Activated CD8-positive, alpha-beta memory T cell treated with anti-CD3 and anti-CD28 coated beads, Interleukin-2, amount 50 U/mL, for 48 hours (primary cell): Measurements from ENCODE around the gene TMEM14A.
"Not testable (repeated sequence)": the region's sequence is repeated elsewhere in the genome, so short reads cannot be mapped to it uniquely, and the experiment has no call there.

Experiments
- DNase-seq: peaks from one replicate; pipeline ENCODE4 v3.0.0-alpha.2; 2020

The TMEM14A gene

GRCh38 chr6:52704781-52705502, 34.0 kb downstream of the TMEM14A start:
- not testable (repeated sequence) for DNase-seq

GRCh38 chr6:52706001-52706400, 35.1 kb downstream of the TMEM14A start:
- no peak for DNase-seq

DNA sequence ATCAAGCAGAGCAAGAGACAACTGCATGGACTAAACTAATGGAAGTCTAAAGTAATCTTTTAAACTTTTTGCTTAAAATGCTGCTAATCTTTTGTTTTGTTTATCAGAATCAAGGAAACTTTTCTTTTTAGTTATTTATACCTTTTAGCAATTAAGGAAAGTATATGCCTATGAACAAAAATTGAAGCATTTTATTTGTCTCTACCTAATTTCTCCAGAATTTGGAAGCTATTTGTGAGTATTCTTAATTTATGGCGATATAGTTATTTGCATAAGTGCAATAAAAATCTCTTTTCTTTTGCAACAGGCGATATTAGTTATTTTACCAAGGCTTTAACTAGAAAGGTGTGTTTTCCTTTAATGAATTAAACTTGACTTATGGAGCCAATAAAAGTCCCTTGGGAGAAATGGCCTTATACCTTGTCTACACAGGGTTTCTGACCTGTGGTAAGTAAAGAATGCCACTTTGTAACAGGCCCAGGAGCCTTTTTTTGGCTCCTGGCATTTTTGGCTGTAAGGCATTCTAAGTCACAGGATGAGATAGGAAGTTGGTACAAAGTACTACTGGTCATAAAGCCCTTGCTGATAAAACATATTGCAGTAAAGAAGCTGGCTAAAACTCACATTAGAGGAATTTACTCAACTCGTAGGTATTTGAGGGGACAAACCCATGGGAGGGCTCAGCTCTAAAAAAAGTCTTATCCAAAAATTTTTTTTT, 37.2 kb downstream of the TMEM14A start:
- no peak for DNase-seq

DNA sequence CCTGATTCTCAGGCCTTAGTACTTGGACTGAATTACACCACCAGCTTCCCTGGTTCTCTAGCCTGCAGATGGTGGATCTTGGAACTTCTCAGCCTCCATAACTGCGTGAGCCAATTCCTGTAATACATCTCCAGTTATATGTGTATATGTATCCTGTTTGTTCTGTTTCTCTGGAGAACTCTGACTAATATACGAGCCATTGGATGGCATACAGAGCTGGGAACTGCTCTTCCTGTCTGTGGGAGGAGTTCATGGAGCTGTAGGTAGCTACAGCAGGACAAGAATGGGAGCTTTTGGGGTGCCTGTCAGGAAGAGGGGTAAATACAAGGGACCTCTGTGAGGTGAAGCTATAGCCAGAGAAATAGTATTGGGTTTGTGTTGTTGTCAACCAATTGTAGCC, 41.2 kb downstream of the TMEM14A start:
- no peak for DNase-seq

GRCh38 chr6:52714761-52715160, 43.8 kb downstream of the TMEM14A start:
- not testable (repeated sequence) for DNase-seq

- no peak for DNase-seq
Observed at GRCh38 chr6:52718550-52718949, 47.6 kb downstream of the TMEM14A start.

GRCh38 chr6:52720321-52720720, 49.4 kb downstream of the TMEM14A start:
- DNase-seq = no peak

GRCh38 chr6:52724042-52724405, 53.1 kb downstream of the TMEM14A start:
- DNase-seq = no peak

- DNase-seq = peak; percentile 73
Observed at GRCh38 chr6:52724406-52725121, 53.7 kb downstream of the TMEM14A start.

DNA sequence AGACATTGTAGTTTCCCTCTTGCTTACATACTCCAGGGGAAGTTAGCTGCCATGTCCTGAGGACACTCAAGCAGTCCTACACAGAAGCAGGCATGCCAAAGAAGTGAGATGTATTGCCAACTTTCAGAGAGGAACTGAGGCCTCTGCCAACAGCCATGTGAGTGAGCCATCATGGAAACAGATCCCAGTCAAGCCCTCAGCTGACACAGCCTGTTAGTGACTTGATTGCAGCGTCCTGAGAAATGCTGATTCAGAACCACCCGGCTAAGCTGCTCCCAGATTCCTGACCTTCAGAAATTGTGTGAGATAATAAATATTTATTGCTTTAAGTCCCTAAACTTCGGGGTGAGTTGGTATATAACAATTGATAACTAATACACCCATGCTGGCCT, 54.2 kb downstream of the TMEM14A start:
- no peak for DNase-seq

DNA sequence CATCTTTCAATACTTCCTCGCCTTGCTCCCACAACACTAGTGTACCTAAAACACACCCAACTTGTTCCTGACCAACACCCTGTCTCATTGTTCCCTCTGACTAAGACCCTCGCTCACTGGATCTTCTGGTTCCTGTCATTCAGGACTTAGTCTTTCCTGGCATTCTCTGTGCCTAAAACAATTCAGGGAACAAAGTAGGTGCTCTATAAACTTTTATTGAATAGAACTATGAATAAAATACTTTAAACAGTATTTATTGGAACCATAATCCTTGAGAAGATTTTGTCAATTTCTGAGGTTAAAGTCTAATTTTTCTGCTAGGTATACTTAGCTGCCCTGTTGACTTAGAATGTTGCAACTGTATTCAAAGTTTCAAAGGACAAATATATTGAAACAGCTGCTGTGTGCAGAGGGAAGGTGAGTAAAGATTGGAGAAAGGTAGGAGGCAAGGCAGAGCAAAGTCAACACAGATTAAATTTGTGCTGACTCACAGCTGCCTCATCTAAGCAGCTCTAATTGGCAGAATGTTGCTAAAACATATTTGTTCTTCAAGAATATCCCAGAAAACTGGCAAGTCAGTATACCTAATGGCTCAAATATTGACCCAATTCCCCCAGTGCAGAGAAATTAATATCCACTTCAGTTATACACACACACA, 54.8 kb downstream of the TMEM14A start:
- no peak for DNase-seq

GRCh38 chr6:52726193-52726542, 55.3 kb downstream of the TMEM14A start:
- no peak for DNase-seq

DNA sequence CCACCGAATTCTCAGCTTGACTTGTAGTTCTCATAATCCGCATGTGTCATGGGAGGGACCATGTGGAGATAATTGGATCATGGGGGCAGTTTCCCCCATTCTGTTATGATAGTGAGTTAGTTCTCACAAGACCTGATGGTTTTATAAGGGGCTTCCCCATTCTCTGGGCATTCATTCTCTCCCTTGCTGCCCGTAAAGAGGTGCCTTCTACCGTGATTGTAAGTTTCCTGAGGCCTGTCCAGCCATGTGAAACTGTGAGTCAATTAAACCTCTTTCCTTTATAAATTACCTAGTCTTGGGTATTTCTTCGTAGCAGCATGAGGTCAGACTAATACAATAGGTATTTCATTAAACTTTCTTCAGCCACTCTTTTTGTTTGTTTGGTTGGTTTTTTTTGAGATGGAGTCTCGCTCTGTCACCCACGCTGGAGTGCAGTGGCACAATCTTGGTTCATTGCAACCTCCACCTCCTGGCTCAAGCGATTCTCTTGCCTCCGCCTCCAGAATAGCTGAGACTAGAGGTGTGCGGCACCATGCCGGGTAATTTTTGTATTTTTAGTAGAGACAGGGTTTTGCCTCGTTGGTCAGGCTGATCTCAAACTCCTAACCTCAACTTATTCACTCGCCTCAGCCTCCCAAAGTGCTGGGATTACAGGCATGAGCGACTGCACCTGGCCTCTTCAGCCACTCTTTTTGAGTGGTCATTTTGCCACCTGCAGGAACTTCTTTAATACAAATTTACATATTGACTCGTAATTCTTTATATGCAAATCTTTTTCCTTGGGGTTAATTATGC, 56.0 kb downstream of the TMEM14A start:
- DNase-seq = no peak

DNA sequence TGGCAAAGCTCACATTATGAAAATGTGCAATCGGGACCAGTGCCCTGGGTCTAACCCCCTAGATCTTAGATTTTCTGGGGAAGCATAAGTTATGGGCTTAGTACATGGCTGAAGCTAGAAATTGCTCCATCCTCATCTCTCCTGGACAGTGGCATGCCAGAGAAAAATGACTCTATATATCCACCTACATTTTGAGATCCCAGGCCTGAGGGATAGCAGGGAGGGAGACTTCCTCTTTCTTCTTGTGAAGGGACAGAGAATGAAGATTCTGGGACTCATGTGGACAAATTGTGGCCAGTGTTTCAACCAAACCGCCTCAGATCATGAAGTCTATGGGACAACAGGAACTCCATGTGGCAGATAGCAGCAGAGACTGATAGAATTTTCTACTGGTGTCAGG, 57.0 kb downstream of the TMEM14A start:
- DNase-seq = no peak

DNA sequence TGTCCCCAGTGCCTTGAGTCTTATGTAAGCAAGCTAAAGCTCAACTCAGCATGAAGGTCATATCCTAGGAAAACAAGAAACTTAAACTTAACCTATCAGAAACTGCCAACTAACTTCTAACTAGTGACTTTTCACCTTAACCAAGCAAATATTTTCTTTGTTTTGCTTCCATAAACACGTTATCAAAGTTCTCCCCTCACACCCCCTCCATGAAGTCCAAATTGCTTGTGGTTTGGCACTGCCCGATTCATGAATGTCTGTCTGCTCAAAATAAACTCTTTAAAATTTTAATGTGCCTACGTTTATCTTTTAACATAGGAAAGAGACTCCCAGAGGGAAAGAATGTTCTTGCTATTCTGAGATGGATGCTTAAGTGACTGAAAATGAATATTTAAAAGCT, 57.5 kb downstream of the TMEM14A start:
- no peak for DNase-seq

DNA sequence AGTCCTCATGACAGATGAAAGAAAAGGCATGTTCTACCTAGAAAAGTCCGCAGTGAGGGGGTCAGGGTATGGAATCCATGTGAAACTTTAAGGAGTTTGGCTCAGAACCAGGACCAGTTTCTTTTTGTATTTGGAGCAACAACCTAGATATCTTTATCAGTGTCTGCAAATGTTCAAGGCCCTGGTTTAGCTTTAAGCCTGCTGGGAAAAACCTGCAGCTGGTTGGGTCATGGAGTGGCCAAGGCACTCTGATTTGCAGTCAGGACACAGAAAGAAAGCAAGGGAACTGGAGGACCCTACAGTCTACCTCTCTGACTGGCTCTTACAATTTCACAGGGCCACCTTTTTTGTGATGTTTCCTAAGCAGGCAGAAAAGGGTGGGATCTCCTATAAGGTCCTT, 58.7 kb downstream of the TMEM14A start:
- DNase-seq = no peak

GRCh38 chr6:52731719-52732118, 60.8 kb downstream of the TMEM14A start:
- no peak for DNase-seq

DNA sequence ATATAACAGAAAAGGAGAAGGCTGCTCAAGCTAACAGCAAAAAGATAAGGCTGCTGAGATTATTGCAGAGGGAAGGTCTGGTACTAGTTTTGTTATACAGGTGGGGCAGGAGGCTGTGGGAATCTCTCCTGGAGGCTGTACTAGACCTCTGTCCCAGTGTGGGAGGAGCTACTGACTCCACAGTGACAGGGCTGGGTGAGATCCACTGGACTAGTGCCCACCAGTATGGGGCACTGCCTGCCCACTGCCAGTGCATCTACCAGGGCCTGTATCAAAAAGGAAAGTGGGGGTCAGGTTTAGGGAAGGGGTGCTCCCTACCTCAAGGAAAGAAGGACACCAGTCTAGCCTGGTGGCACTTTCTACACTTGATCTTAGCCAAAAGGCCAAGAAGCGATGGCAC, 62.3 kb downstream of the TMEM14A start:
- no peak for DNase-seq

DNA sequence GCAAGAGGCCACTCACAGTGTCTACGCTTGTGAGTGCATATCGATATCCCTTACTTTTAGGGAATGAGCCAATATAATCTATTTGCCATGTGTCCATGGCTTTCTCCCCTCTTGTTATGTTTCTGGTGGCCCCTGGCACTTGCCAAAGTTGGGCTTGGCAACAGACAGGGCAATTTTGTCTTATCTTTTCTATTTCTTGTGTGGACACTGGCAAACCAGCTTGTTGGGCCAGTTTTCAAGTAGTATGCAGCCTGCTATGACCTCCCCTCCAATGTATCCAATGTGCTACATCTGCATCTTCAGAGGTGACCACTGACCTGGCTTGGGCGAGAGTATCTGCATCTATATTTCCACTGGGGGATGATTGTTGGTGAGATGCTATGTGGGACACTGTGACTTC, 63.2 kb downstream of the TMEM14A start:
- DNase-seq = no peak

- DNase-seq = no peak
Observed at GRCh38 chr6:52735071-52735470, 64.2 kb downstream of the TMEM14A start.

DNA sequence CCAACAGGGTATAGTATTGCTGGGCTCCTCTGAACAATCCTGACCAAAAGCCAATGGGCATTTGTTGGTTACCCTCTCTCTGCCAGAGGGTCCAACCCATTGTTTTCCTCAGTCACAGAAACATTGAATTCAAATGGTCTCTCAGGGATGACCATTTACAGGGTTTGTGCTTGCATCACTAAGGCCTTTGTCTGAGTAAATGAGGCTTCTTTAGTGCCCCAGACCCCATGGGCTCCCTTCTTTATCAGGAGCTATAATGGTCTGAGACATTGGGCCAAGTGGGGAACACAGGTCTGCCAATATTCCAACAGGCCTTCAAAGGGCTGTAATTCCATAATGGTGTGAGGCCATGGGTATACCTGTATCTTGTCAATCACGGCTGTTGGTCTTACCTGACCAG, 65.2 kb downstream of the TMEM14A start:
- DNase-seq = no peak
